ENCODE measurements around the gene PLAGL2.
A peak's percentile ranks its signal among the peaks of the same experiment; 100 is the strongest.

PLAGL2 gene

DNA sequence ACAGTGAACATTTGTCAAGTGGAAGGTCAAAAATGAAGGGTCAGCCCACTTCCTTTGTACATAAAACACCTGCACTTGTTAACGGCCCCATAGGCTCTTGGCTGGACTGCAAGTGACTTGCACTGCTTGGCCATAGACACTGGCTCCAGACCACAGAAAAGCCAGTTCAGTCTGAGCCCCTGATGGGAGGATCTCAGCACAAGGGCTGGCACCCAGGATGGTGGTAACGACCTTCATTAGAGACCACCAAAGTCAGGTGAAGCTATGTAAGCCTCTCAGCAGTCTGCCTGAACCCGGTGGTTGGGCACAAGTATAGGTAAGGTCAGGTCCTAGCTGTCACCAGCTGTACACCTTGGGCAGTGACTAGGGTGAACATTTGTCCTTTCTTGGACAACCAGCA is 16.1 kb downstream of the PLAGL2 start:
- Histone ChIP-seq H3K4me1 (ENCODE audit: insufficient read depth, low read length, poor library complexity, severe bottlenecking) (peaks cover 9% of the 10 kb centered on the region), H2AFZ (ENCODE audit: low read length) (no peak overlapping the region), H3K4me3 (ENCODE audit: low read length, poor library complexity, severe bottlenecking) (no peak overlapping the region), H4K20me1 (ENCODE audit: insufficient read depth, low read length, poor library complexity, severe bottlenecking) (no peaks in the 10 kb centered on the region), H3K27me3 (ENCODE audit: insufficient read depth, low read length, poor library complexity, severe bottlenecking) (no peaks in the 10 kb centered on the region), H3K79me2 (ENCODE audit: insufficient read depth, low read length) (peaks cover 18% of the 10 kb centered on the region; the same call in 1 of the 2 replicates), H3K36me3 (ENCODE audit: insufficient read depth, low read length) (peaks cover 22% of the 10 kb centered on the region; the same call in 1 of the 2 replicates), H3K9me2 (replicated peaks; ENCODE audit: low read depth, low read length) (no peaks in the 10 kb centered on the region), H3K9ac (ENCODE audit: low read depth, low read length, poor library complexity, severe bottlenecking) (no peak overlapping the region), H3K9me3 (ENCODE audit: insufficient read depth, low read depth, low read length) (no peaks in the 10 kb centered on the region), H3K4me2 (ENCODE audit: low read depth, low read length, poor library complexity, severe bottlenecking) (no peak overlapping the region), H3F3A (ENCODE audit: low read depth) (no peaks in the 10 kb centered on the region)
- TF ChIP-seq, protein P1, sequence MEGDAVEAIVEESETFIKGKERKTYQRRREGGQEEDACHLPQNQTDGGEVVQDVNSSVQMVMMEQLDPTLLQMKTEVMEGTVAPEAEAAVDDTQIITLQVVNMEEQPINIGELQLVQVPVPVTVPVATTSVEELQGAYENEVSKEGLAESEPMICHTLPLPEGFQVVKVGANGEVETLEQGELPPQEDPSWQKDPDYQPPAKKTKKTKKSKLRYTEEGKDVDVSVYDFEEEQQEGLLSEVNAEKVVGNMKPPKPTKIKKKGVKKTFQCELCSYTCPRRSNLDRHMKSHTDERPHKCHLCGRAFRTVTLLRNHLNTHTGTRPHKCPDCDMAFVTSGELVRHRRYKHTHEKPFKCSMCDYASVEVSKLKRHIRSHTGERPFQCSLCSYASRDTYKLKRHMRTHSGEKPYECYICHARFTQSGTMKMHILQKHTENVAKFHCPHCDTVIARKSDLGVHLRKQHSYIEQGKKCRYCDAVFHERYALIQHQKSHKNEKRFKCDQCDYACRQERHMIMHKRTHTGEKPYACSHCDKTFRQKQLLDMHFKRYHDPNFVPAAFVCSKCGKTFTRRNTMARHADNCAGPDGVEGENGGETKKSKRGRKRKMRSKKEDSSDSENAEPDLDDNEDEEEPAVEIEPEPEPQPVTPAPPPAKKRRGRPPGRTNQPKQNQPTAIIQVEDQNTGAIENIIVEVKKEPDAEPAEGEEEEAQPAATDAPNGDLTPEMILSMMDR (conservative IDR thresholded peaks at IDR 0.05; ENCODE audit: low read length): no peak
- TF ChIP-seq EZH2phosphoT487 (IDR thresholded peaks at IDR 0.05; ENCODE audit: borderline replicate concordance): no peak

DNA sequence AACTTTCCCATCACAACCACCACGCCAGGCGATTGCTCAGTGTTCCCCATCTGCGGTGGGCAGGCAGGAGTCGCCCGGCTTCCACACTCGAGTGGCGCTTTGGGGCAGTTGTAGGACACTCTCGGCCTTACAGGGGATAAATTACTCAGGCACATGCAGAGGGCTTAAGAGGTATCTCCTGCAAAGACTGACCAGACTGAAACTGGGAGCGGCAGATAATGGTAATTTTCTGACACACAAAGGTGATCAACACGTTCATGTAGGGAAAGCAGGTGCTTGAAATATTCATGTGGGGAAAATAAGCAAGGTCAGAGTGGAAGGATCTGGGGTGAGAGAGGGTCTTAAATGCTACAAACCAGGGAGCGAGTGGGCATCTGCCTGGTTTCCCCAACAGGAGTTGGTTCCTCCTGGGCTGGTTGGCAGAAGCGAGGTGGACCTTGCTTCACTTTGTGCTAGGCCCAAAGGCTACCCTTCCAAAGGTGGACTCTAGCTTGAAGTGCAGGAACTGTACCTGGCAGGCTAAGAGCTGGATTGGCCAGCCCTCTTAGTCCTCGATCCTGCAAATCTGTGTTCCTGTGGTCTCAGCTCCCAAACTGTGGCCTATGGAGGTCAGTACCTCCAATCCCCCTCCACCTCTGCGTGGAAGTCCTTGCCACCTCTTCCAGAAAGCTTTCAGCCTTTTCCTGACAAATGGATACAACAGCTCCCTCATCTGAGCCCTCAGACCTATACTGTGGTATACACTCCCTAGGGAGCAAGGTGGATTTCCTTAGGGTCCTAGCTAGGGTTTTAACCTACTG is 16.7 kb downstream of the PLAGL2 start:
- H3K36me3 ChIP-seq (ENCODE audit: insufficient read depth, low read length): peaks cover 16% of the 10 kb centered on the region; the same call in 1 of the 2 replicates
- H3K79me2 ChIP-seq (ENCODE audit: insufficient read depth, low read length): peaks cover 18% of the 10 kb centered on the region; the same call in 1 of the 2 replicates
- H3K4me2 ChIP-seq (ENCODE audit: low read depth, low read length, poor library complexity, severe bottlenecking): peak overlapping the region; percentile 72
- no peaks in the 10 kb centered on the region for H3K9me3 ChIP-seq (ENCODE audit: insufficient read depth, low read depth, low read length)
- H3F3A ChIP-seq (ENCODE audit: low read depth): no peaks in the 10 kb centered on the region
- no peaks in the 10 kb centered on the region for H3K27me3 ChIP-seq (ENCODE audit: insufficient read depth, low read length, poor library complexity, severe bottlenecking)
- H3K4me3 ChIP-seq (ENCODE audit: low read length, poor library complexity, severe bottlenecking): peak overlapping the region; percentile 81
- H2AFZ ChIP-seq (ENCODE audit: low read length): peak overlapping the region; percentile 72; the same call in 1 of the 2 replicates
- peak overlapping the region; percentile 73 for H3K9ac ChIP-seq (ENCODE audit: low read depth, low read length, poor library complexity, severe bottlenecking)
- peaks cover 9% of the 10 kb centered on the region for H3K4me1 ChIP-seq (ENCODE audit: insufficient read depth, low read length, poor library complexity, severe bottlenecking)
- TF ChIP-seq EZH2phosphoT487 (IDR thresholded peaks at IDR 0.05; ENCODE audit: borderline replicate concordance): no peak
- TF ChIP-seq, protein P1 (conservative IDR thresholded peaks at IDR 0.05; ENCODE audit: low read length): no peak
- no peaks in the 10 kb centered on the region for H3K9me2 ChIP-seq (replicated peaks; ENCODE audit: low read depth, low read length)
- H4K20me1 ChIP-seq (ENCODE audit: insufficient read depth, low read length, poor library complexity, severe bottlenecking): no peaks in the 10 kb centered on the region

DNA sequence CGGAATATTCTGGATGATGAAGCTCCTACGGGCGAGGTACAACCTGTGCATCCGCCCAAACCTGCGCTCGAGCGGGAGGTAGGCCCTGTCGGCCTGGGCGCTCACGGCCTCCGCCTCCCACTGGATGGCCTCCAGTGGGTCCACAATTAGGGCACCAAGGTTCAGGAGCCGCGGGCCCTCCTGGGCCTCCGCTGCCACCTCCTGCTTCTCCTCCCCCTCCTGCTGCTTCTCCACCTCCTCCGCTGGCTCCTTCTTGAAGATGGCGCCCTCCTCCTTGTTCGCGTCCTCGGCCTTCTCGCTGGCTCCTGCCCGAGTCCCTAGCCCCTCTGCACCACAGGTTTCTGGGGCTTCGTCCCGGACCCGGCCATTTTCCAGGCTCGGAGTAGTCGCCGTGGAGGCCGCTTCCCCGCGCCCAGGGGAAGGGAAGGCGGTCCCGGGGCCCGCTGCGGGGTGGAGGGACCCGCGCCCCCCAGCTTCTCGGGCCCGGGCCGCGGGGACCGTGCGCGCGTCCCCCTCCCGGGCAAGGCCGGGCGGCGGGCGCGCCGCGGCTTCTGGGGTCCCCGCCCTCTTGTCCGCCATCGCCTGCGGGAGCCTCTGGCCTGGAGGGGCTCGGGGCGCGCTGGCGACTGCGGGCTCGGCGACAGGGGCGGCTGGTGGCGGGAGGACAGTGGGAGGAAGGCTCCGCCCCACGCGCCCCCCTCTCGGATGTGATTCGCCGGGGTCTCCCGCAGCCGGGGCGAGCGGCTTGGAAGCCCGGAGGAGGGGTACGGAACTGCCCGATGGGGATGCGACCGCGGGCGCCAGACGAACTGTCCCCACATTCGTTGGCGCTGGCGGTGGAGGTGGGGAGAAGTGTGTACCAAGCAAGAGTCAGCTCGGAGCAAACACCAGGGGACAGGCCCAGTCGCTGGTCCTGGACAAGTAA is 17.6 kb downstream of the PLAGL2 start:
- no peaks in the 10 kb centered on the region for H3K9me2 ChIP-seq (replicated peaks; ENCODE audit: low read depth, low read length)
- TF ChIP-seq, protein P1 (conservative IDR thresholded peaks at IDR 0.05; ENCODE audit: low read length): no peak
- no peak for TF ChIP-seq EZH2phosphoT487 (IDR thresholded peaks at IDR 0.05; ENCODE audit: borderline replicate concordance)

More for the DNA sequence above, 17.6 kb downstream of the PLAGL2 start:
- peaks cover 18% of the 10 kb centered on the region; the same call in 1 of the 2 replicates for H3K79me2 ChIP-seq (ENCODE audit: insufficient read depth, low read length)
- H3K4me2 ChIP-seq (ENCODE audit: low read depth, low read length, poor library complexity, severe bottlenecking): peak overlapping the region; percentile 72
- no peaks in the 10 kb centered on the region for H3K9me3 ChIP-seq (ENCODE audit: insufficient read depth, low read depth, low read length)
- H2AFZ ChIP-seq (ENCODE audit: low read length): peak overlapping the region; percentile 72
- H3K36me3 ChIP-seq (ENCODE audit: insufficient read depth, low read length): peaks cover 7% of the 10 kb centered on the region; the same call in 1 of the 2 replicates
- H3K4me3 ChIP-seq (ENCODE audit: low read length, poor library complexity, severe bottlenecking): peak overlapping the region; percentile 81
- H3K4me1 ChIP-seq (ENCODE audit: insufficient read depth, low read length, poor library complexity, severe bottlenecking): peaks cover 9% of the 10 kb centered on the region
- H3K27me3 ChIP-seq (ENCODE audit: insufficient read depth, low read length, poor library complexity, severe bottlenecking): no peaks in the 10 kb centered on the region
- peak overlapping the region; percentile 73 for H3K9ac ChIP-seq (ENCODE audit: low read depth, low read length, poor library complexity, severe bottlenecking)
- H3F3A ChIP-seq (ENCODE audit: low read depth): no peaks in the 10 kb centered on the region
- no peaks in the 10 kb centered on the region for H4K20me1 ChIP-seq (ENCODE audit: insufficient read depth, low read length, poor library complexity, severe bottlenecking)
